ENCODE data around the gene SHANK1.

DNA sequence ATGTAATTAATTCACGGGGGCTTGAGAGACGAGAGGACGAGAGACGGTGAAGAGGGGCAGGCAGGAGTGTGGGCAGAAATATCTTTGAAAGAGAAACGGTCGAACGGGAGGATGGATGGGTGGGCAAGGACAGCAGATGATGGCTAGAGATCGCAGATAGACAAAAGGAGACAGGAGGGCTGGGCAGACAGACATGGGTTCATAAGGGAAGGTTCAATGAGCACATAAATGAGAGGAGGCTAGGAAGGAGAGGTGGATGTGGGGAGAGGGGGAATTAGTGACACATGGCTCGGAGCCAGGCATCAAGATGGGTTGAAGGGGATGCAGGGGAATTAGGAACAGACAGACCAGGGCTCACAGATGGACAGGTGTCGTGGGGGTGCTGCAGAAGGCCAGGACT is 81.0 kb downstream of the SHANK1 start:
- no peak for TF ChIP-seq ZNF335 (tag by site-specific recombination; conservative IDR thresholded peaks at IDR 0.05)
- TF ChIP-seq, protein P1, sequence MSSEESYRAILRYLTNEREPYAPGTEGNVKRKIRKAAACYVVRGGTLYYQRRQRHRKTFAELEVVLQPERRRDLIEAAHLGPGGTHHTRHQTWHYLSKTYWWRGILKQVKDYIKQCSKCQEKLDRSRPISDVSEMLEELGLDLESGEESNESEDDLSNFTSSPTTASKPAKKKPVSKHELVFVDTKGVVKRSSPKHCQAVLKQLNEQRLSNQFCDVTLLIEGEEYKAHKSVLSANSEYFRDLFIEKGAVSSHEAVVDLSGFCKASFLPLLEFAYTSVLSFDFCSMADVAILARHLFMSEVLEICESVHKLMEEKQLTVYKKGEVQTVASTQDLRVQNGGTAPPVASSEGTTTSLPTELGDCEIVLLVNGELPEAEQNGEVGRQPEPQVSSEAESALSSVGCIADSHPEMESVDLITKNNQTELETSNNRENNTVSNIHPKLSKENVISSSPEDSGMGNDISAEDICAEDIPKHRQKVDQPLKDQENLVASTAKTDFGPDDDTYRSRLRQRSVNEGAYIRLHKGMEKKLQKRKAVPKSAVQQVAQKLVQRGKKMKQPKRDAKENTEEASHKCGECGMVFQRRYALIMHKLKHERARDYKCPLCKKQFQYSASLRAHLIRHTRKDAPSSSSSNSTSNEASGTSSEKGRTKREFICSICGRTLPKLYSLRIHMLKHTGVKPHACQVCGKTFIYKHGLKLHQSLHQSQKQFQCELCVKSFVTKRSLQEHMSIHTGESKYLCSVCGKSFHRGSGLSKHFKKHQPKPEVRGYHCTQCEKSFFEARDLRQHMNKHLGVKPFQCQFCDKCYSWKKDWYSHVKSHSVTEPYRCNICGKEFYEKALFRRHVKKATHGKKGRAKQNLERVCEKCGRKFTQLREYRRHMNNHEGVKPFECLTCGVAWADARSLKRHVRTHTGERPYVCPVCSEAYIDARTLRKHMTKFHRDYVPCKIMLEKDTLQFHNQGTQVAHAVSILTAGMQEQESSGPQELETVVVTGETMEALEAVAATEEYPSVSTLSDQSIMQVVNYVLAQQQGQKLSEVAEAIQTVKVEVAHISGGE (tag by site-specific recombination; conservative IDR thresholded peaks at IDR 0.05; ENCODE audit: low read depth): no peak
- TF ChIP-seq, protein P2, sequence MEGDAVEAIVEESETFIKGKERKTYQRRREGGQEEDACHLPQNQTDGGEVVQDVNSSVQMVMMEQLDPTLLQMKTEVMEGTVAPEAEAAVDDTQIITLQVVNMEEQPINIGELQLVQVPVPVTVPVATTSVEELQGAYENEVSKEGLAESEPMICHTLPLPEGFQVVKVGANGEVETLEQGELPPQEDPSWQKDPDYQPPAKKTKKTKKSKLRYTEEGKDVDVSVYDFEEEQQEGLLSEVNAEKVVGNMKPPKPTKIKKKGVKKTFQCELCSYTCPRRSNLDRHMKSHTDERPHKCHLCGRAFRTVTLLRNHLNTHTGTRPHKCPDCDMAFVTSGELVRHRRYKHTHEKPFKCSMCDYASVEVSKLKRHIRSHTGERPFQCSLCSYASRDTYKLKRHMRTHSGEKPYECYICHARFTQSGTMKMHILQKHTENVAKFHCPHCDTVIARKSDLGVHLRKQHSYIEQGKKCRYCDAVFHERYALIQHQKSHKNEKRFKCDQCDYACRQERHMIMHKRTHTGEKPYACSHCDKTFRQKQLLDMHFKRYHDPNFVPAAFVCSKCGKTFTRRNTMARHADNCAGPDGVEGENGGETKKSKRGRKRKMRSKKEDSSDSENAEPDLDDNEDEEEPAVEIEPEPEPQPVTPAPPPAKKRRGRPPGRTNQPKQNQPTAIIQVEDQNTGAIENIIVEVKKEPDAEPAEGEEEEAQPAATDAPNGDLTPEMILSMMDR (tag by site-specific recombination; IDR thresholded peaks at IDR 0.05): no peak
- TF ChIP-seq, protein P3, sequence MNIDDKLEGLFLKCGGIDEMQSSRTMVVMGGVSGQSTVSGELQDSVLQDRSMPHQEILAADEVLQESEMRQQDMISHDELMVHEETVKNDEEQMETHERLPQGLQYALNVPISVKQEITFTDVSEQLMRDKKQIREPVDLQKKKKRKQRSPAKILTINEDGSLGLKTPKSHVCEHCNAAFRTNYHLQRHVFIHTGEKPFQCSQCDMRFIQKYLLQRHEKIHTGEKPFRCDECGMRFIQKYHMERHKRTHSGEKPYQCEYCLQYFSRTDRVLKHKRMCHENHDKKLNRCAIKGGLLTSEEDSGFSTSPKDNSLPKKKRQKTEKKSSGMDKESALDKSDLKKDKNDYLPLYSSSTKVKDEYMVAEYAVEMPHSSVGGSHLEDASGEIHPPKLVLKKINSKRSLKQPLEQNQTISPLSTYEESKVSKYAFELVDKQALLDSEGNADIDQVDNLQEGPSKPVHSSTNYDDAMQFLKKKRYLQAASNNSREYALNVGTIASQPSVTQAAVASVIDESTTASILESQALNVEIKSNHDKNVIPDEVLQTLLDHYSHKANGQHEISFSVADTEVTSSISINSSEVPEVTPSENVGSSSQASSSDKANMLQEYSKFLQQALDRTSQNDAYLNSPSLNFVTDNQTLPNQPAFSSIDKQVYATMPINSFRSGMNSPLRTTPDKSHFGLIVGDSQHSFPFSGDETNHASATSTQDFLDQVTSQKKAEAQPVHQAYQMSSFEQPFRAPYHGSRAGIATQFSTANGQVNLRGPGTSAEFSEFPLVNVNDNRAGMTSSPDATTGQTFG (tag by site-specific recombination; IDR thresholded peaks at IDR 0.05; ENCODE audit: borderline replicate concordance): no peak
